ENCODE measurements around the gene ZYX. TPM values are rescaled to one million over a fixed set of nuclear protein-coding genes. Genes with fewer than 3 reads are reported as not detected.

Gene ZYX
- 131 to 203 TPM (median 178 TPM) in 5 replicates for total RNA-seq (2022; extraction: Qiagen RNA extraction; ENCODE audit: low read depth)

GRCh38 chr7:143380646-143381426, at the start of gene ZYX:
TSS of gene ZYX (plus strand) at chr7:143381345. CDS start at chr7:143381572, 227 bp downstream.

GRCh38 chr7:143362131-143363015, 18.8 kb upstream of the ZYX start, which contains the start of gene FAM131B:
TSS of gene FAM131B (minus strand) at chr7:143362713. CDS start at chr7:143362603, 110 bp downstream.

GRCh38 chr7:143408686-143409561, 27.8 kb downstream of the ZYX start, which contains the start of gene EPHA1:
TSS of gene EPHA1 (minus strand) at chr7:143408856. CDS start at chr7:143408805, 51 bp downstream.

Other genes with a start within 250 kb of the ZYX start
- gene PIP, start 249.3 kb upstream of the ZYX start, total RNA-seq (2022; extraction: Qiagen RNA extraction; ENCODE audit: low read depth), result 0.51 to 0.75 TPM (median 0.71 TPM) in 3 of 5 replicates, not detected in the others
- gene TAS2R39, start 197.9 kb upstream of the ZYX start, total RNA-seq (2022; extraction: Qiagen RNA extraction; ENCODE audit: low read depth), result not detected in 5 replicates
- not detected in 5 replicates for gene TAS2R40, start 159.3 kb upstream of the ZYX start, total RNA-seq (2022; extraction: Qiagen RNA extraction; ENCODE audit: low read depth)
- 103 to 121 TPM (median 114 TPM) in 5 replicates for gene GSTK1, start 117.9 kb upstream of the ZYX start, total RNA-seq (2022; extraction: Qiagen RNA extraction; ENCODE audit: low read depth)
- gene TMEM139, start 96.4 kb upstream of the ZYX start, total RNA-seq (2022; extraction: Qiagen RNA extraction; ENCODE audit: low read depth), result 0.48 to 1.5 TPM (median 1.0 TPM) in 5 replicates
- 17.2 to 22.5 TPM (median 19.8 TPM) in 5 replicates for gene CASP2, start 93.0 kb upstream of the ZYX start, total RNA-seq (2022; extraction: Qiagen RNA extraction; ENCODE audit: low read depth)
- gene CLCN1, start 65.2 kb upstream of the ZYX start, total RNA-seq (2022; extraction: Qiagen RNA extraction; ENCODE audit: low read depth), result 0.06 to 0.08 TPM in 2 of 5 replicates, not detected in the others
- gene FAM131B, start 18.6 kb upstream of the ZYX start, total RNA-seq (2022; extraction: Qiagen RNA extraction; ENCODE audit: low read depth), result 0.20 to 0.62 TPM (median 0.46 TPM) in 5 replicates
- 0.29 TPM in 1 of 5 replicates, not detected in the others for gene EPHA1, start 27.5 kb downstream of the ZYX start, total RNA-seq (2022; extraction: Qiagen RNA extraction; ENCODE audit: low read depth)
- gene TAS2R60, start 62.1 kb downstream of the ZYX start, total RNA-seq (2022; extraction: Qiagen RNA extraction; ENCODE audit: low read depth), result not detected in 5 replicates
- not detected in 5 replicates for gene TAS2R41, start 96.5 kb downstream of the ZYX start, total RNA-seq (2022; extraction: Qiagen RNA extraction; ENCODE audit: low read depth)
- gene CTAGE15, start 190.5 kb downstream of the ZYX start, total RNA-seq (2022; extraction: Qiagen RNA extraction; ENCODE audit: low read depth), result not detected in 5 replicates
- gene TCAF2, start 239.6 kb downstream of the ZYX start, total RNA-seq (2022; extraction: Qiagen RNA extraction; ENCODE audit: low read depth), result 0.27 to 0.75 TPM (median 0.53 TPM) in 5 replicates